OCI-LY7 (cell line): ENCODE results near the gene ABHD12B.

Experiments
- CTCF ChIP-seq: fragments of 200-600 bp; sonication (generic); conservative IDR thresholded peaks from 2 replicates; pipeline ENCODE4 v1.5.1; 2014; ENCODE audit warnings: mild to moderate bottlenecking, antibody characterized with exemption, low read length, moderate library complexity, mixed read lengths
- EZH2phosphoT487 ChIP-seq: fragments of 200-600 bp; sonication (generic); IDR thresholded peaks from 2 replicates; pipeline ENCODE4 v1.6.1; 2018; ENCODE audit warnings: low read depth, borderline replicate concordance, mild to moderate bottlenecking, mixed run types, antibody characterized with exemption, low read length, moderate library complexity, mixed read lengths

- TF ChIP-seq CTCF (no peak), EZH2phosphoT487 (no peak)
Observed at GRCh38 chr14:50839691-50840090, 32.2 kb upstream of the ABHD12B start.
